Fibroblast of peridontal ligament (primary cell): Measurements from ENCODE around the gene UQCRC1.

Experiments used
- DNase-seq: peaks from one replicate; pipeline ENCODE4 v3.0.0-alpha.2; 2010; ENCODE audit errors: extremely low read depth

Gene UQCRC1

DNA sequence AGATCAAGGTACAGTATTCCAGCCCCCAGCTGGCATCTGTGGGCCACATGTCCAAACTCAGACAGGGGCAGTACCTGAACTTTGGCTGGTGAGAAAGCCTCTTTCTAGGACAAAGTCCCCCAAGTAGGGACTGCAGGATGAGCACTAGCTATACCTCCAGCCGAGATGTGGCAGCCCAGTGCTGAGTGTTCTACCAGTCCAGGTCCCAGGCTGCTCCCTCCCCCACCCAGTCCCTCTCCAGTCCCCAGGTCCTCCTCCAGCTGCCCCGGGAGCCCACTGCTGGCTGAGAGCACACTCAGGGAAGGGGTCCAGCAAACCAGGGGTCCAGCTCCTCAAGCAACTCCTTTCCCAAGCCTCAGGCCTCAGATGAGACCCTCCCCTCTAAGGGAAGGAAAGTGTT, 24.3 kb upstream of the UQCRC1 start:
- no peak for DNase-seq

DNA sequence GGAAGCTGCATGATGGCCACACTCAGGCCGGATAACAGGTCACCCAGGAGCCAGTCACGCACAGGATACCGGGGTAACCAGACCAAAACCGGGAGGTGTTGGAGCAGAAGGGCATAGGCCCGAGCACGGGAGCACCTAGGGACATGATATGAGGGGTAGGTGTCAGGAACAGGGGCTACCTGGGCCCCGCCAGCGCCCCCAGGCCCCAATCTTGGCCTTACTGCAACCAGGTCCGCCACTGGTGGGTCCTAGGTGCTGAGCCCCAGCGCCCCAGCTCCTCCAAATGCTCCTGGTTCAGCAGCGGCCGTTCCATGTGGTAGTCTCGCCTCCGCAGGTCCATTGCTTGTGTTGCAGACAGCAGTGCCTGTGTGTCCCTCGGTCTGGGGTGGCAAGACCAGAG, 23.8 kb upstream of the UQCRC1 start:
- DNase-seq: no peak

DNA sequence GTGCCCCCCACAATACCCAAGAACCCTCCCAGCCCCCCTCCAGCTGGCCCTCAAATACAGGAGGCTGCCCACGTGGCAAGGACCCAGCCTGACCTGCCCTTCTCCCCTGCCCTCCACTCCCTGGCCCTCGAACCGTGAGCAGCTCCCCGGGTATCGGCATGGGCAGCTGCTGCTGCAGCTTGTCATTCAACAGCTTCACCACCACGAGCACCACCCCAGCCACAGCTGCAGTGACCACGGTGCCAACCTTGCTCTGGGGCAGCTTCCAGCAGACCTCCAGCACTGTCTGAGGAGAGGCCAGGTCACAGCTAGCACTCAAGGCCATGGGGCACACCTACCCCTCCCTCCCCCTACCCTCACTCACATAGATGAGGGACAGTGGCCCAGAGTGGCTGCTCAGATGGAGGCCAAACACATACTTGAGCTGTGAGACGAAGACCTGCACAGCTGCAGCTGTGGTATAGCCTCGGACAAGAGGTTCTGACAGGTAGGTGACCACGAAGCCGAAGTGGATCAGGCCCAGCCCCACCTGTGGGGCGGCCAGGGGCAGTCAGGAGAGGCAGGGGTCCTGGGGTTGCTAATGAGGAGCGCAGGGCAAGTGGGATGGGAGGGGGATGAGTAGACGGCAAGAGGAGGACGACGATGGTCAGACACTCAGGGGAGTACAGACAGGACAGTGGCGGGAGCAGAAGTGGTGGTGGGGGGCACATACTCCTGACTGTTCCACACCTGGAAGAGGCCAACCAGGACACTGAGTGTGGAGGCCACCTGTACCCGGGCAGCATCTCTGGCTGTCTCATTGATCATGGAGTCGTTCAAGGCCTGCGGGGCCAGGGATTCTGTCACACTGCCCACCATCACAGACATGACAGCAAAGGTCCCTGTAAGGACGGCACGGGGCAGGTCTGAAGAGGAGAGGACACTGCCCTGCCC, 22.3 kb upstream of the UQCRC1 start:
- DNase-seq: no peak

DNA sequence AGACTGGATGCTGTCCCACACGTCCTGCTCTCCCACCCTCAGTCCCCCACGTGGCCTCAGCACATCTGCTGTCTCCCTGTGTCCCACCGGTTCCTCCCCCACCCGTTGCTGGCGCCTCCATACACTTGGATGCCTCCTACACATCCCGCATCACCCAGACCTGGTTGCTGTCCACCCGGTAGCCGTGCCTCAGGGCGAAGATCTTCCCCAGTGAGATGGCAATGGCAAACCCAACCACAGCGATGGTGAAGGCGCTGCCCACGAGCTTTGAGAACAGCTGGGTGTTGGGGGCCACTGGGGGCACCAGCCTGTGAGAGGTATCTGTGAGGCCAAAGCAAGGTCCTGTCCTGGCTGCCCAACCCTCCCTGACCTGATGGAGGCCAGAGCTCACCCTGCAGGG, 21.4 kb upstream of the UQCRC1 start:
- DNase-seq: no peak

DNA sequence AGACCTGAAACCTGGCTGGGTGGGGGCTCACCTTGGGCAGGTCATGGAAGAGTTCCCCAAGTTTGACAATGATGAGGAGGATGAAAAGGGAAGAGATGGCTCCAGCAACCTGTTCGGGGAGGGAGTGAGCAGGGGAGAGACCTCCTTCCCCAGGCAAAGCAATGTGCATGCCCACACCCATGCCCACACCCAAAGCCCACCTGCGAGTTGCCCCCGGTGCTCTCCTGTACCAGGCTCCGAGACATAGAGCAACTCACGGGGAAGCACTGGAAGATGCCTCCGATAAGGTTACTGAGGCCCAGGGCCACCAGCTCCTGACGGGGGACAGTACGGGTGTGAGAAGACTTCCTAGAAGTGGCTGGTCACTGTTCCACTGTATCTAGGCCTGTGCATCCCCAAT, 21.0 kb upstream of the UQCRC1 start:
- DNase-seq: no peak

DNA sequence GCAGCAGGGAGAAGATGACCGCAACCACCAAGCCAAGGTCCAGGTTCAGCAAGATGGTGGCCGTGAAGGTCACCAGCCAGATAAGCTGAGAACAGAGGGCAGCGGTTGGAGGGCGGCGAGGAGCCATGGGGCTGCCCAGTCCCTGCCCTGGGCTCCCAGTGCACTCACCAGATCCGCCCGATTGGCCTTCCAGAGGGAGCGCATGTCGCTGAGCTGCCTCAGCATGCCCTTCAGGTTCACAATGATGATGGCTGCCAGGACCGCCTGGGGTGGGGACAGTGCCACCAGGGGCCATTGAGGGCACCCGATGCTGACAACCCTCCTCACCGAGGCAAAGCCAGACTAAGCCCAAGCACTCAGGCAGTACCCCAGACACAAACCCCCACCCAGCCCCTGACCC, 20.4 kb upstream of the UQCRC1 start:
- no peak for DNase-seq

DNA sequence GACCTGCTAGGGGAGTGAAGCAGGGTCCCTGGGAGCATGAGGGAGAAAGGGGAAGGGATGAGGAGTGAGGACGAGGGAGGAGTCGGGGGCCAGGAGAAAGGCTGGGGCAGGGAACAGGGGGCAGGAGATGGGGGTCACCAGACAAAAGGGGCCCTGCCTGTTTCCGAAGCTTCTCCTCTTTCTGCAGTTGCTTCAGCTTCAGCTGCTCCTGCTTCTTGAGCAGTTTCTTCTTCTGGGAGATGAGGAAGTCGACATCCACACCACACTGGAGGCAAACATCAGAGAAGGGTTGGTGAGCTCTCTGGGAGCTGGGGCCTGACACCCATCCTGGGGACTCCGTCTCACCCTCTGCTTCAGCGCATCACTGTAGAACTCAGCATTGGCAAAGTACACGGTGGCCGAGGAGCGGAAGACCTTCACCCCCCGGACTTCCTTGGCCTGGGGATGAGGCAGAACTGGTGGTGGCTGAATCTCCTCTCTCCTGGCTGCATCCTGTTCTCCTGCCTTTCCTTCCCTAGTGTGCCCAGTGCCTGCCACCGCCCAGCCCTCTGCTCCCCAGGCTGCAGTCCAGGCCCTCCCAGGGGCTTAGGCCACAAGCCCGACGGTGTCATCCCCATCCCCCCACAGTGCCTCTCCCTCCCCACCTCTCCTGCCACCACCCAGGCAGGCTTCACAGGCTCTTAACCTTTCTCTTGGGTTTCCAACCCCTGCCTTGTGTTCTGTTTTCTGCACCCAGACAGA, 19.0 kb upstream of the UQCRC1 start:
- no peak for DNase-seq

DNA sequence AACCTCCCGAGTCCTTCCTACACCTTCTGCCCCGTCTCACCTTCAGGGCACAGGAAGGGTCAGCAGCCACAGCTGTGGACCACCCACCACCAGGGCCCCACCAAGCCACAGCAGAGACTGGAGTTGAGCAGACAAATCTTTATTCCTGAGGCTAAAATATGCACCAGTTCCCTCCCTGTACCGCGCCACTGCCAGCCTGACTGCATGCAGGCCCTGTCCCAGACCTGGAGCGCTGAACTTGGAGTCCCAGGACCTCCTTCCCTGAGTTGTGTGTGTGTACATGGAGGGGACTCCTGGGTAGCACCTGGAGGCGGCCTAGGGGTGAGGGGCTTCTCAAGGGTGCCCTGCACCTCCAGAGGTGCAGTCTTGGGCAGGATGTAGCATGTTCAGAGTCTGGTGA, 16.2 kb upstream of the UQCRC1 start:
- no peak for DNase-seq

DNA sequence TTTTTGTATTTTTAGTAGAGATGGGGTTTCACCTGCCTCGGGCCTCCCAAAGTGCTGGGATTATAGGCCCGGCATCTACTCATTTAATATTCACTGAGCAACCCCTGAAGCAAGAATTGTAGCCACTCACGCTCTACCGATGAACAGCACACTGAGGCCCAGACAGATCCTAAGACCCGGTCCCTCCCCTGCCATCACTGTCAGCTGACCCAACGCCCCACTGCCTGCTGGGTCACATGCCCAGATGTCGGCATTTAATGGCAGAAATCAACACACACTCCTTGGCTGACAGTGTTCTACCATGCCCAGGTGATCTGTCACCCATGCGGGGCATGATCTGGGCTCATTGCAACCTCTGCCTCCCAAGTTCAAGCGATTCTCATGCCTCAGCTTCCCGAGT, 15.3 kb upstream of the UQCRC1 start:
- DNase-seq: no peak

DNA sequence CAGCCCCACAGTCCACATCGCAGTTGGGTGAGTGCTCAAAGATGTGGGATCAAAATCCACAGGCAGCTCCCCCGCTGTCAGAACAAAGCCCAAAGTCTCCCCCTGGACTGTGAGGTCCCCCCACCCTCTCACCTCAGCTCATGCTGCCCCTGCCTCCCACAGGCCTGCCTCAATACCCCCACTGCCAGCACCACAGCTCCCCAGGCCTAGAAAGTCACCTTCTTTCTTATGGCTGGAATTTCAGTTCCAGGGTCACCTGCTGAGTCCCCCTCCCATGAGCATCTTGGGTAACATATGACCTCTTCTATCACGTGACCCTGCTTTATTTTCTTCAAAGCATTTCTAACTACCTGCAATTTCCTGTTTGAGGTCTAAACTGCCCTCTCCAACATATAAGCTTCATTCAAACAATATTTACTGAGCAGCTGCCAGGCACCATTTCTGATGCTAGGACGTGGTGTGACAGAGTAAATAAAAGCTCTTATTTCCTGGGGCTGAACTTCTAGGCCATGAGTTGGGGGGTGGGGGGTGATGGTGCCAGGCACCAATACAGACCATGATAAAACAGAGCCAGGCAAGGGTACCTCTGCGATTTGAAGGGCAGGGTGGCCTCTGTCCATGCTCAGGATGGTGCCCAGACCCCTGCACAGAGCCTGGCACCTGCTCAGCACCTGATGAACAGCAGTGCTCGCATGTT, 14.6 kb upstream of the UQCRC1 start:
- no peak for DNase-seq

DNA sequence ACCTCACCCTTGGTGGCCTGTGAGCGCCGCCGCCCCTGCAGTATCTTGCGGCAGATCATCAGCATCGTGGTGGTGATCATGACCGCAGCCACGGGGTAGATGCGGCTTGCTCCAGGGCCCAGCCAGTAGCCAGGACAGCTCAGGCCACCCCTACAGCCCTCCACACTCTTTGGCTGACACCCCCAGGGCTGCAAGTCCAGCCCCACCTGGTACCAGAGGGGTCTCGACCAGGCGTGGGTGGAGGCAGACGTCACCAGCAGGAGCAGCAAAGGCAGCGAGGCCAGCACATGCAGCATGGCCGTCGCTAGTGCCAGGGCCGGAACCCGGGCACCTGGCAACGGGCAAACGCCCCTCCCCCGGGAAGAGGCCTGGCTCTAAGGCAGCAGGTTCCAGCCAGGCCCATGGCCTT, 12.0 kb upstream of the UQCRC1 start, which contains the start of gene TMEM89:
Gene TMEM89, minus strand, starts transcription at position 309 of the 409 bp plus-strand sequence. Its CDS starts 13 bp downstream, at position 296.
- DNase-seq: no peak

DNA sequence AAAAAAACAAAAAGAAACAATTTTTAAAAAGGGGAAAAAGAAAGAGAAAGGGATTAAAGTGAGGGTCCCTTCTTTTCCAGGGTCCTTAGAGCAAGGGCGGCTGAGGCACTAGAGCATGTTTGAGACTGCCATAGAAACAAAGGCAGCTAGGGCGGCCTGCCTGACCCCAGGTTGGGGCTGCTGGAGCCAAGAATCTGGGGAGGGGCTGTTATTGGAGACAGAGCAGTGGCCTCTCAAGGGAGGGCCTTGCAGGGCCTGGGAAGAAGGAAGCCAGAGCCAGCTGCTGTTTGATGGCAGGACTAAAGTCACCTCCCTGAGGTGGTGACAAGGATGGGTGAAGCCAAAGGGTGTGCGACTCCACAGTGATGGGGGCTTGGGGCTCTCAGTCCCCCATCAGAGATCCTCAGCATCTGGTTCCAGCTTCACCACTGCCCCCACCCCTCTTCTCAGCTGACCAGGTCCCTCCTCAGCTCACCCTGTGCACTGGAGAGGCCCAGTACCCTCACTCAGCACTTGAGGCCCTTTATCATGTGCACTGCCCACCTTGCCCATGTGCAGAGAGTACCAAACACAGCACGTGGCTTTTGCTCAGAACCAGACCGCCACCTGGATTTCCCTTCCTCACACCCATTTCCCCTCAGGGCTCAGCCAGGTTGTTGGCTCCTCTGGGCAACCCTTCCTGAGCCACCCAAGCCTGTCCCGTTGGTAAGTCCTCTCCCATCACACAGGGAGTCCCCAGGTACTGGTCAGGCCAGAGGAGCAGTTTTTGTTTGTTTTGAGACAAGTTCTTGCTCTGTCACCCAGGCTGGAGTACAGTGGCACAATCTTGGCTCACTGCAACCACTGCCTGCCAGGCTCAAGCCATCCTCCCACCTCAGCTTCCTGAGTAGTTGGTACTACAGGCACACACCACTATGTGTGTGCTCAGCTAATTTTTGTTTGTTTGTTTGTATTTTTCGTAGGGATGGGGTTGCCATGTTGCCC, 10.4 kb upstream of the UQCRC1 start:
- DNase-seq: no peak

DNA sequence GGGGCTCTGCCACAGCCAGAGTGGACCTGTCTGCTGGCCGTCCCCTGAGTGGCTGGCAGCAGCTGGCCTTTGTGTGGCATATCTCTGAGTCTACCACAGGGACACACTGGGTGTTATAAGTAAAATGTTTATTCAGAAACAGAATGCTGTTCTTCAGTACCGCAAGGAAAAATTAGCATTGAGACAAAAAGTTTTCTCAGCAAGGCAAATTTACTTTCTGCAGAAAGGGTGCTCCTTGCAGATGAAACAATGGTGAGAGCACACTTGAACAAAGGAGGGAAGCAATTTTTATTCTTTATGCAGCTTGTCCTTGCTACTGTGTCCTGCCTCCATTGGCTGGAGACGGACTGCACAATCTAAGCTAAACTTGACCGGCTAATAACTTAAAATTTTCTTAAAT, 8.1 kb upstream of the UQCRC1 start:
- DNase-seq: no peak

DNA sequence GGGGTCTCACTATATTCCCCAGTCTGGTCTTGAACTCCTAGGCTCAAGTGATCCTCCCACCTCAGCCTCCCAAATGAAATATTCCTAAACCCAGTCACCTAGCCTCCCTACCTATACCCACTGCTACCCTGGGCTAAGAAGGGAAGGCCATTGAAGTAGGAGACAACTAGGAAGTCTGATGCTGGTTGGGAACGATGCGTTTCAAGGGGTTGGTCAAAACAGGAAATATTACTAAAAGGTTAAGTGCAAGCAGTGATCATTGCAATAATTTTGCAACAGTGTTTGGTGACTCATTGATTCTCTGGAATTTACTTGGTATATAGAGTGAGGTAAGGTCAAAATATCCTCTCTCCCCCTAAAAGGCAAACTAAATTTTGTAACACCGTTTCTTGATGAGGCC, 4.6 kb upstream of the UQCRC1 start:
- DNase-seq: peak; percentile 87

DNA sequence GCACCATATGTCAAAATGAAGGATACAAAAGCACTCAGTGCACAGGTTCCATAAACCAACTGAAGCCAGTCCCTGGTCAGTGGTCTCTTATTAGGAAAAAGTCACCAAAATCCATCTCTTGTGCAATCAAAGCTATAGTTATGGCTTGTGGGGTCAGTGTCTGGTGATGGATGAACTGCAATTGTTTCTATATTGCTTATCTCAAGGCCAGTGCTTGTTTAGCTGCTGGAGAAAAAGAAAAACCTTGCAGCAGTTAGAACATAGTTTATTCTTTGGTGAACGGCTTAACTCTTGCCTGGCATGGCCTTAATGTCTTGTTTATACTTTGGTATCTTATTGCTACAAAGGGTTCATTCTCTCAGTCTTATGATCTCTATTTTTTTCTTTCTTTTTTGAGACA, 2.9 kb upstream of the UQCRC1 start:
- DNase-seq: no peak

DNA sequence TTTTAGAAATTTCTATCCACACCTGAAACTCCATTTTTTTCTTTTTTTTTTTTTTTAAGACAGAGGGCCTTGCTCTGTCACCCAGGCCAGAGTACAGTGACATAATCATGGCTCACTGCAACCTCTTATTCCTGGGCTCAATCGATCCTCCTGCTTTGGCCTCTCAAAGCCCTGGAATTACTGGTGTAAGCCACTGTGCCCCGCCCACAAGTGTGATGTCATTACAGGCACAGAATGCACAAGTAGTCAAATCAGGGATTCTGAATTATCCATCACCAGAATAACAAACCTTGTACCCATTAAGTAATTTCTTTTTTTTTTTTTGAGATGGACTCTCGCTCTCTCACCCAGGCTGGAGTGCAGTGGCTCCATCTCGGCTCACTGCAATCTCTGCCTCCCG, 1.9 kb downstream of the UQCRC1 start:
- DNase-seq: no peak

DNA sequence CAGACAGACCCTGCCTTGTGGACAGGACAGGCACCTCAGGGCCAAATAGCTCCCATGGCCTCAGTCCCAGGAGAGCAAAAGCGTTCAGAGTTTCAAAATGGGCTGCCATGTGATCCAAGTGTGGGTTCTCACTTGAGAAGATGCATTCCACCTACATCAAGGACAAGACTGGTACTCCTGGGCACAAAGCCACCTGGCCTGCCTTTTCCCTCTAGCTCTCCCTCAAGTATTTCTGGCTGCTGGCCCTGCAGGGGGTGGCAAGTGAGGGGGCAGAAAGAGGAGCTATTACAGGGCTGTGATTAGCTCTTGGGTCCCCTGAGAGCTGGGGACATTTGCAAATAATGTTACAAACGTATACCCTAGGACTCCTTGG, 7.8 kb downstream of the UQCRC1 start:
- no peak for DNase-seq

DNA sequence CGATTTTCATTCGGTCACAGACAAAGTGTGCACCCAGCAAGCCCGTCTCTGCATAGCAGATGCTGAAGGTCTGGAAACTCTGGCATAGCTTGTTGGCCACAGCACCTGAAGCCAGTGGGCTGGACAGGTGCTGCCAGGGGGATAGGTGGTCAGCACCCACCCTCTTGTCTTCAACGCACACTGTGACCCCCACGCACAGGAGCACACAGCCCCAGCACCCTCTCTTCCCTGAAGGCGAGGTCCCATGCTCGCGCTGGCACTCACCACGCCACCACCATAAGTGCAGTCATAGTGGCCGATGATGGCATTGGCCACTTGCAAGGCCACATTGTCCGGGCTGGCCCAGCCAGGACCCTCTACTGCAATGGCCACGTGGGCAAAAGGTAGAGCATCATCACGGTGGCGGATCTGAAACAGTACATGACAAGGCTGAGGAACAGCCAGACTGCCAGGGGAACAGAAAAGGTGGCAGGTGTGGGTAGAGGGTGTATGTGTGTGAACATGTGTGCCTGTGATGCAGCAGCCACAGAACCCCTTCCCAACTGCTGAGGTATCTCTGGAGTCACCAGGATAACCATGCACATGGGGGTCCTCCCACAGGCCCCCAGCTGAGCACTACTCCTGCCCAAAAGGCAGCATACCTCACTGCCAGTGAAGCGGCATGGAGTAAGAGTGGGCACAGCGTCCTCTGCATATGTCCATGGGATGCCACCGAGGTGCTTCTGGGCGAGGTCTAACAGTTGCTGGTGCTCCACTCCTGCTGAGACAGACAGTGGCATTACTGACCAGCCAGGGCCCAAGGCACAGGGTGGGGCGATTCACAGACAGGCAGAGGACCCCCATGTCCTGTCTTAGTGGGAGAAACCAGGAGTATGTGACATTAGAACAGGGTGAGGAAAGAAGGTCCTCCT, 8.5 kb downstream of the UQCRC1 start:
- no peak for DNase-seq

DNA sequence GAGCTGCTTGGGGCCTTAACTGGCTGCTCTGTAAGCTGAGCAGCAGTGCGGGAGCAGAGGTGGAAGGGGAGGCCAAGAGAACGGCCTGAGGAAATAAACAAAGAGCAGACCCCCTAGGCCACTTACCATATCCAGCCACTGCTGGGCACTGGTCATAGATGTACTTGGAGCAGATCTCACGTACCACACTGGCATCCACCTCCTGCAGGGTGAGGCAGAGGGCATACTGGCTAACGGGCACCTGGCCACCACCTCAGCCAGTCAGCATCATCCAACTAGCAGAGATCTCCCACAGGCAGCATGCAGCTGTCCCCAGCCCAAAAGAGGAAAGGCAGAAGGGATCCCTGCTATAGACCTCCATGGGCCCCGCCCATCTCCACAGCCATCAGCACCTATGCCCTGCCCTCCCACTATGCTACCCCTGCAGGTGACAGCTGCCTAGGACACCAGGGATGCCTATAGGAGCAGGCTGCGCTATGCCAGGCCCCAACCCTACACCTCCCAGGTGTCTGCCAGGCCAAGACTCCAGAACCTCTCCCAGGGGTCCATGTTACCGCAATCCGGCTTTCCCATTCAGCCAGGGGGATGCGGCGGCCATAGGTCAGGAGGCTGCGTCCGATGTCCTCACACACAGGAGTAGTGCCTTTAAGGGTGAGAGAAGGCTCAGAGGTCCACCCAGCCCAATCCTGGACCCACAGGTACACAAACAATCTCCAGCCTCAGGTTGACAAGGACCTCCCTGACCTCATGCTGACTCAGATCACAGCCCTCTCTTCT, 9.7 kb downstream of the UQCRC1 start:
- DNase-seq: no peak
